Adipocyte (in vitro differentiated cells): ENCODE measurements around the gene ASAP3.
"Not testable (repeated sequence)": the region's sequence is repeated elsewhere in the genome, so short reads cannot be mapped to it uniquely, and the experiment has no call there.

Experiments used
- DNase-seq: peaks from one replicate; pipeline ENCODE4 v3.0.0-alpha.2; 2015; ENCODE audit warnings: low read depth
- H3K27me3 ChIP-seq: replicated peaks from 2 replicates; pipeline ENCODE4 v1.7.0; 2013; ENCODE audit warnings: mild to moderate bottlenecking, low read length, moderate library complexity; ENCODE audit not compliant: control insufficient read depth, insufficient read depth
- H3K36me3 ChIP-seq: 2 replicates; pipeline ENCODE4 v1.7.0; 2013; ENCODE audit warnings: low read length, mild to moderate bottlenecking, moderate library complexity; ENCODE audit not compliant: control insufficient read depth, insufficient read depth, severe bottlenecking
- H3K4me1 ChIP-seq: 2 replicates; pipeline ENCODE4 v1.7.0; 2013; ENCODE audit warnings: mild to moderate bottlenecking, low read length, moderate library complexity; ENCODE audit not compliant: control insufficient read depth, insufficient read depth
- H3K4me3 ChIP-seq: 2 replicates; pipeline ENCODE4 v1.7.0; 2013; ENCODE audit warnings: mild to moderate bottlenecking, low read length, moderate library complexity
- H3K9ac ChIP-seq: 2 replicates; pipeline ENCODE4 v1.7.0; 2013; ENCODE audit warnings: mild to moderate bottlenecking, low read length, moderate library complexity
- H3K9me3 ChIP-seq: 2 replicates; pipeline ENCODE4 v1.7.0; 2013; ENCODE audit warnings: mild to moderate bottlenecking, low read length, moderate library complexity; ENCODE audit not compliant: control insufficient read depth

ASAP3 gene

GRCh38 chr1:23385119-23385621, 98.8 kb downstream of the ASAP3 start:
- DNase-seq: no peak
- no peaks in the 10 kb centered on the region for H3K27me3 ChIP-seq

DNA sequence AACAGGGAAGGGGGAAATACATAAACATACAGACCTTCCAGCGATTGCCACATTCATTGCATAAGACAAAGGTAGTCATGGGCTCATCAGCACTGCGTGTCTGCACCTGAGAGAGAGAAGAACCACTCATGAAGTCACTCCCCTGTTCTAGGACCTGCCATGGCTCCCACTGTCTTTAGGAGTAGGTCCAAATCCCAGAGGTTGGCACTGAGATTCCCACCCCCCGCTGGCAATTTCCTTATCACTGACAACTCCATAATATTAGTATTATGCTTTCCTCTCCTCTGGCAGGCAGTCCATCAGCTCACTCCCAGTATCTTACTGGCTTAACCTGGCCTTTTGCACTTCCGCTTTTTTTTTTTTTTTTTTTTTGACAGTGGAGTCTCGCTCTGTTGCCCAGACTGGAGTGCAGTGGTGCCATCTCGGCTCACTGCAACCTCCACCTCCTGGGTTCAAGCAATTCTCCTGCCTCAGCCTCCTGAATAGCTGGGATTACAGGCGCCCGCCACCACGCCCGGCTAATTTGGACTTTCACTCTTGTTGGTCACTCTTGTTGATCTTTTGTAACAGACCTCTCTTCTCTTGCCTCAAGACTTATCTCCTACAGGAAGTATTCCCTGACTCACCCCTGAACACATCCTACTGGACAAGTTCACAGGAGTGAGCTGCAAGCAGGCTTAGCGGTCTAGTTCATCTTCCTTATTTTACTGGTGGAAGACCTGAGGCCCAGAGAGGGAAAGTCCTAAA, 99.5 kb downstream of the ASAP3 start:
- peak; percentile 7 for DNase-seq
- Histone ChIP-seq H3K36me3 (no peaks in the 10 kb centered on the region), H3K27me3 (no peaks in the 10 kb centered on the region), H3K9me3 (no peaks in the 10 kb centered on the region), H3K9ac (no peak overlapping the region), H3K4me3 (no peak overlapping the region), H3K4me1 (peaks cover 18% of the 10 kb centered on the region)

More at GRCh38 chr1:23385119-23385621, 98.8 kb downstream of the ASAP3 start:
- Histone ChIP-seq H3K36me3 (no peaks in the 10 kb centered on the region), H3K9me3 (no peaks in the 10 kb centered on the region), H3K4me3 (no peak overlapping the region), H3K9ac (no peak overlapping the region), H3K4me1 (peaks cover 18% of the 10 kb centered on the region)

- no peaks in the 10 kb centered on the region for H3K9me3 ChIP-seq
- DNase-seq: no peak
- no peaks in the 10 kb centered on the region for H3K27me3 ChIP-seq
- H3K4me1 ChIP-seq: peaks cover 21% of the 10 kb centered on the region
- no peaks in the 10 kb centered on the region for H3K36me3 ChIP-seq
- H3K9ac ChIP-seq: no peak overlapping the region
- H3K4me3 ChIP-seq: no peak overlapping the region
These were observed 100.2 kb downstream of the ASAP3 start for GRCh38 chr1:23383577-23384311.

- no peaks in the 10 kb centered on the region for H3K9me3 ChIP-seq
- H3K9ac ChIP-seq: no peak overlapping the region
- no peaks in the 10 kb centered on the region for H3K27me3 ChIP-seq
- H3K4me1 ChIP-seq: peaks cover 40% of the 10 kb centered on the region
- DNase-seq: no peak
- H3K36me3 ChIP-seq: no peaks in the 10 kb centered on the region
- H3K4me3 ChIP-seq: no peak overlapping the region
These were observed 102.6 kb downstream of the ASAP3 start for GRCh38 chr1:23381233-23381885.

DNA sequence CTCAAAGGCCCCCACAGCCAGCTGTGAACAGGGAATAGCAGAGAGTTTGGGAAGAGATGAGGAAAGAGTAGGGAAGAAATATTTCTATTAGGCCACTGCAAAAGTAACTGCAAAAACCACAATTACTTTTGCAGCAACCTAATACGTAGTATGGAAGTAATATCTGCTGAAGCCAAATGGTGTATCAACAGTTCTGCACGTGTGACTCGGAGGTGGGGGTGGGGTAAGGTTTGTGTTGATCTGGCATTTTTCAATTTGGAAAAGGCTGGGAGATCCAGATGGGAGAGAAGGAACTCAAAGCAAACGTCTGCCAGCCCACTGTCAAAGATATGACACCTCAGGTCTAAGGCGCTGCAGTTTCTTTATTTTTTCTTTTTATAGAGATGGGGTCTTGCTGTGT, 103.3 kb downstream of the ASAP3 start:
- Histone ChIP-seq H3K4me3 (no peak overlapping the region), H3K9me3 (no peaks in the 10 kb centered on the region), H3K4me1 (peaks cover 43% of the 10 kb centered on the region), H3K27me3 (no peaks in the 10 kb centered on the region), H3K36me3 (no peaks in the 10 kb centered on the region), H3K9ac (no peak overlapping the region)
- DNase-seq: no peak

DNA sequence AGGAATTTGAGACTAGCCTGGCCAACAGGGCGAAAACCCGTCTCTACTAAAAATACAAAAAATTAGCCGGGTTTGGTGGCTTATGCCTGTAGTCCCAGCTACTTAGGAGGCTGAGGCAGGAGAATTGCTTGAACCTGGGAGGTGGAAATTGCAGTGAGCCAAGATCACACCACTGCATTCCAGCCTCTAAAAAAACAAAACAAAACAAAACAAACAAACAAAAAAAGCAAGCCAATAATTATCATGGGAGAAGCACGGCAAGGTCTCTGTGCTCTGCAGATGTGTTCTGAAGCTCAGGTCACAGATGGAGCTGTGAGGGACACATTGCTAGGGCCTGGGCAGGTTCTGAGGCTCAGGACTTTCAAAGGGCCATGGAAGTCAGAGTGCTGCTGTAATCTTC, 103.7 kb downstream of the ASAP3 start:
- not testable (repeated sequence) for H3K9ac ChIP-seq, H3K36me3 ChIP-seq, H3K9me3 ChIP-seq, H3K27me3 ChIP-seq, DNase-seq, H3K4me3 ChIP-seq
- H3K4me1 ChIP-seq: peaks cover 43% of the 10 kb centered on the region
